GM21367 (cell line): ENCODE data around the gene PHAX.
"Not testable (repeated sequence)": the region's sequence is repeated elsewhere in the genome, so short reads cannot be mapped to it uniquely, and the experiment has no call there.

Experiments
- ATAC-seq: cut with Tn5 transposase; IDR thresholded peaks from one replicate; pipeline ENCODE4 v1.9.1; 2021; ENCODE audit not compliant: unreplicated experiment

The PHAX gene

DNA sequence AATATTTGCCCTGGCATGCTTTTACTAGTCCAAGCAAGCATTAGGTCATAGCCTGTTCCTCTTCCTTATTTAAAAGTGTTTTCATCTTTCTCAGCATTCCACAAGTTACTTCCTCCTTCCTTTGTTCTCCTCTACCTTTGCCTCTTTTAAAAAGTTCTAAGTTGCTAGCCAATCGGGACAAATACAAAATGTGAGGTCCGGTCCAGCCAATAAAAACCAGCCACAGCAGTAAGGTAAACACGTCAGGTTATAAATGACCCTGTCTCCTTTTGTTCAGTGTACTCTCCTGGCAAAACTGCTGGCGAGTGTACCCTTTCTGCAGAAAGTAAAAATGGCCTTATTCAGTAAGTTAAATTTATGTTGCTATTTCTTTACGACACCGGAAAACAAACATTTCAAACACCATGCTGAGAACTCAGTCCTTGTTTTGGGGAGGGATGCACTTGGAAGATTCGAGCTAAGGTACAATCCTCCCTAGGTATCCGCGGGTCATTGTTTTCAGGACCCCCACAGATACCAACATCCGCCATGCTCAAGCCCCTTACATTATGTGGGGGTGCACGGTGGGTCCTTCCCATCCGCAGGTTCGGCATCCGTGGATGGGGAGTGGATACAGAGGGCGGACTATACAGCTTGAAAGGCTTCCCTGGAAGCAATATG is 646 bp upstream of the PHAX start:
- ATAC-seq, result not testable (repeated sequence)

DNA sequence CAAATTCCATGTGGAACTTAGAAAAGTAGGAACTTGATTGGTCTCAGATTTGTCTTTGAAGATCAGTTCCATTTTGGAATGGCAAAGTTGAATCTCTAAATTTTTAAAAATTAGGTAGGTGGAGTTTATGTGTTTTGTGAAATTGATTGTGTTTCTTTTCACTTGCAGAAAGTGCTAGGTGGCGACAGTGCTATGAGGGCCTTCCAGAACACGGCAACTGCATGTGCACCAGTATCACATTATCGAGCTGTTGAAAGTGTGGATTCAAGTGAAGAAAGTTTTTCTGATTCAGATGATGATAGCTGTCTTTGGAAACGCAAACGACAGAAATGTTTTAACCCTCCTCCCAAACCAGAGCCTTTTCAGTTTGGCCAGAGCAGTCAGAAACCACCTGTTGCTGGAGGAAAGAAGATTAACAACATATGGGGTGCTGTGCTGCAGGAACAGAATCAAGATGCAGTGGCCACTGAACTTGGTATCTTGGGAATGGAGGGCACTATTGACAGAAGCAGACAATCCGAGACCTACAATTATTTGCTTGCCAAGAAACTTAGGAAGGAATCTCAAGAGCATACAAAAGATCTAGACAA is 2.8 kb downstream of the PHAX start:
- no peak for ATAC-seq

DNA sequence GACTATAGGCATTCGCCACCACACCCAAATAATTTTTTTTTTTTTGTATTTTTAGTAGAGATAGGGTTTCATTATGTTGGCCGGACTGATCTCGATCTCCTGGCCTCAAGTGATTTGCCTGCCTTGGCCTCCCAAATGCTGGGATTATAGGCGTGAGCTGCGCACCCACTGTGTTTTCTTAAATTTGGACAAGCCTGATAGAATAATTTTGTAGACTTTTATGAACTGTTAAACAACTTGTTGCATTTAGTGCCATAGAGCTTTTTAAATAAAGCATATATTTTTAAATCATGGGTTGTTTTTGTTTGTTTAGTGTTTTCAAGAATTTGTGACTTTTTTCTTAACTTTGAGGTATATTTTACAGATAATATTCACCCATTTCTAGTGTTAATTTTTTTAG is 4.8 kb downstream of the PHAX start:
- no peak for ATAC-seq

DNA sequence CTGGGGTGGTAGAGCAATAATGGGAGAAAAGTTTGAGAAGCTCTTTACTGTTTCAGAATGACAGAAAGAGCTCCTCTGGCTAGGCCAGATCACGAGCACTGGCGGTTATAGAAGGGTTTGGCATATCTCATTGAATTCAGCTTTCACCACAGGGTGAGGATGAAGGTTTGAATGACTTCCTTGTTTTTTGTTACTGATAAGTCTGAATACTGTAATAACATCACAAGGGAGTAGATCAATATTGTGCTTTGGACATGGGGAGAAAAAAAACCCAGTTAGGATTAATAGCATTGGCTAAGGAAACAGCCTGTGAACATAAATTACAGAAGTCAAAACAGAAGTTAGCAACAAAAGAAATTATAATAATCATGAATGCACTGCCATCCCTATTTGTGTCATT is 9.4 kb downstream of the PHAX start:
- ATAC-seq, result no peak

- ATAC-seq, result no peak
Measured at GRCh38 chr5:126610616-126611015, 9.9 kb downstream of the PHAX start.

DNA sequence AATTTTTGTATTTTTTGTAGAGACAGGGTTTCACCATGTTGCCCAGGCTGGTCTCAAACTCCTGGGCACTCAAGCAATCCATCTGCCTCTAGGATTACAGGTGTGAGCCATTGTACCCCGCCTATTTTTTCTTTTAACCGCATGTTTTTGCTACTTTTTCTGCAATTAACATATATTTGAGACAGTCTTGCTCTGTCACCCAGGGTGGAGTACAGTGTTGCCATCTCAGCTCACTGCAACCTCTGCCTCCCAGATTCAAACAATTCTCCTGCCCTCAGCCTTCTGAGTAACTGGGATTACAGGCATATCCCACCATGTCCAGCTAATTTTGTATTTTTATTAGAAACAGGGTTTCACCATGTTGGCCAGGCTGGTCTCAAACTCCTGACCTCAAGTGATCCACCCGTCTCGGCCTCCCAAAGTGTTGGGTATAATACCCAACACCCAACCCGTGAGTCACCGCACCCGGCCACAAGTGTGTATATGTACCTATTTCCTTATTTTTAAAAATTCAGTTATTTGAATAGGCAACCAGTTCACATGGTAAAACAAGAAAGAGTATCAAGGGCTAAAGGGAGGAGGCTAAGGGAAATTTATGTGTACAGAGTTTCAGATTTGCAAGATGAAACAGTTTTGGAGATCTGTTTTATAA is 13.3 kb downstream of the PHAX start:
- ATAC-seq, result no peak

DNA sequence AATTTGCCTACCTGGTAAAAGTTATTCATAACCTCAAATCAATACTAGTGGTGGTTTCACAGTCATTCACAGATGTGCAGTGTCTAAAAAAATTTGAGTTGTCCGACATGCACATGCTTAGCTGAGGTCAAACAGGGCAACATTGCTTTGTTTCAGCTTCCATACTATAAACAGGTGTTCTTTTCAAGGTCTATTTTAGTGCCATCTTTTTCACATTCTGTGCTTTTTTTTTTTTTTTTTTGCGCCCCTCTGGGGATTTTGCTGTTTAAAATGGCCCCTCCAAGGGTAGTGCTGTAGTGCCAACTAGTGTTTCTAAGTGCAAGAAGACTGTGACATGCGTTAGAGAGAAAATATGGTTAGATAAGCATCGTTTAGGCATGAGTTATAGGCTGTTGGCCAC is 14.5 kb downstream of the PHAX start:
- ATAC-seq, result peak; percentile 98

DNA sequence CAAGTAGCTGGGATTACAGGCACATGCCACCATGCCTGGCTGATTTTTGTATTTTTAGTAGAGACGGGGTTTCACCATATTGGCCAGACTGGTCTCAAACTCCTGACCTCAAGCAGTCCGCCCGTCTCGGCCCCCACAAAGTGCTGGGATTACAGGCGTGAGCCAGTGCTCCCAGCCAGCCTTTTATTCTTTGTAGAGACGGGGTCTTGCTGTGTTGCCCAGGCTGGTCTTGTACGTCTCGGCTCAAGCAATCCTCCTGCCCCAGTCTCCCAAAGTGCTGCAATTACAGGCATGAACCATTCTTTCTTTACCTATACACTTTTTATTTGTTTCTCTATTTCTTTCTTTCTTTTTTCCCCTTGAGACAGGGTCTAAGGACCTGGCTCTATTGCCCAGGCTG is 16.9 kb downstream of the PHAX start:
- ATAC-seq, result not testable (repeated sequence)

- ATAC-seq, result no peak
Measured at GRCh38 chr5:126619781-126620180, 19.0 kb downstream of the PHAX start.

GRCh38 chr5:126624534-126624933 is 23.8 kb downstream of the PHAX start:
- ATAC-seq, result no peak

- no peak for ATAC-seq
Measured at GRCh38 chr5:126628102-126628501, 27.4 kb downstream of the PHAX start.

DNA sequence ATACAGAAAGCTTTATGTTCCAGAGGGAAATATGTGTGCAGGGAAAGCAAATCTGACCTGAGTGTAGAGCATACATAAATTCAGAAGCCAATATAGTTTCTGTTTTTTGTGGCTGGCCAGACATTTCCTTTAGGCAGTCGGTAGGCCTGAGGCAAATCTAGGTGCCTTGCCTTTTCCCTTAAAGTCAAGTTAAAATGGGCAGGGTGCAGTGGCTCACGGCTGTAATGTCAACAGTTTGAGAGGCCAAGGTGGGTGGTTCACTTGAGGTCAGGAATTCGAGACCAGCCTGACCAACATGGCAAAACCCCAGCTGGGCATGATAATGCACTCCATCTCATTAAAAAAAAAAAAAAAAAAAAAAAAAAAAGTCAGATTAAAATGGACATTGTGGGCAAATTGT is 31.2 kb downstream of the PHAX start:
- ATAC-seq, result no peak

DNA sequence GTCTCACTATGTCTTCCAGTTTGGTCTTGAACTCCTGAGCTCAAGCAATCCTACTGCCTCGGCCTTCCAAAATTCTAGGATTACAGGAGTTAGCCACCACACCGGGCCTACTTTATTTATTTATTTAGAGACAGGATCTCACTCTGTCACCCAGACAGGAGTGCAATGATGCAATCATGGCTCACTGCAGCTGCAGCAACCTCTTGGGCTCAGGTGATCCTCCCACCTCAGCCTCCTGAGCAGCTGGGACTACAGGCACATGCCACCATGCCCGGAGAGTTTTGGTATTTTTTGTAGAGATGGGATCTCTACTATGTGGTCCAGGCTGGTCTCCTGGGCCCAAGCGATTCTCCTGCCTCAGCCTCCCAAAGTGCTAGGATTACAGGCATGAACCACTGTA is 32.8 kb downstream of the PHAX start:
- no peak for ATAC-seq

- no peak for ATAC-seq
Measured at GRCh38 chr5:126635585-126635984, 34.8 kb downstream of the PHAX start.

DNA sequence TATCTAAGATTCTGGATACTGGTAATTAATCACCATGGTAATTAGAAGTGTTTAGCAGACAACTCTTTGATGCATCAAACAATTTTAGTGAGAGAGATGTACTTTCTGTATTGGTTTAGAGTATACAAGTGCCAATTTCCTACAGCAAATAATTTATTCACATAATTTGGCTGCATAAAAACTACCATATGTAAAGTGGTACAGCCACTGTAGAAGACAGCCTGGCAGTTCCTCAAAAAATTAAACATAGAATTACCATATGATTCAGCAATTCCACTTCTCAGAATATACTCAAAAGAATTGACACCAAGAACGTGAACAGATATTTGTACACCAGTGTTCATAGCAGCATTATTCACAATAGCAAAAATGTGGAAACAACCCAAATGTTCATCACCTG is 36.2 kb downstream of the PHAX start:
- no peak for ATAC-seq

GRCh38 chr5:126640866-126641265 is 40.1 kb downstream of the PHAX start:
- no peak for ATAC-seq

DNA sequence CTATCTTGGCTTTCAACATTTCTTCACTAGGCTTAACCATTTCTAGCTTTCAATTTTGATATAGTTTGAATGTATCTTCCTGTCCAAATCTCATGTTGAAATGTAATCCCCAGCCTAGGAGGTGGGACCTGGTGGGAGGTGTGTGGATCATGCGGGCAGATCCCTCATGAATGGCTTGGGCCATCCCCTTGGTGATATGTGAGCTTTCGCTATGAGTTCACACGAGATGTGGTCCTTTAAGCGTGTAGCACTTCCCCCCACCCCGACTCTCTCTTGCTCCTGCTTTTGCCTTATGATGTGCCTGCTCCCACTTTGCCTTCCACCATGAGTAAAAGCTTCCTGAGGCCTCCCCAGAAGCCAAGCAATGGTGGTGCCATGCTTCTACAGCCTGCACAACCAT is 40.6 kb downstream of the PHAX start:
- no peak for ATAC-seq

DNA sequence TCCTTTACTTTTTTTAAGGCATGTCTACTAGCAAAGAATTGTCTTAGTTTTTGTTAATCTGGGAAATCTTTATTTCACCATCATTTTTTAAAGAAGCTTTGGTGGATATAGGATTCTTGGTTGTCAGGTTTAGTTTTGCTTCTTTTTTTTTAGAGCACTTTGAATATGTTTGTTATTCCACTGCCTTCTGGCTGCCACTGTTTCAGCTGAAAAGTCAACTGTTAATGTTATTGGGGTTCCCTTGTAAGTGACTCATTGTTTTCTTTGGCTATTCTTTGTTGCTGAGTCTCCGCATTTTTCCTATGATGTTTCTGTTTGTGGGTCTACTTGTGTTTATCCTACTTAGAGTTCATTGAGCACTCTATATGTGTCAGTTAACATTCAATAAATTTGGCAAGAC is 44.4 kb downstream of the PHAX start:
- ATAC-seq, result no peak

- no peak for ATAC-seq
Measured at GRCh38 chr5:126647071-126647470, 46.3 kb downstream of the PHAX start.

GRCh38 chr5:126648471-126648870 is 47.7 kb downstream of the PHAX start:
- ATAC-seq, result no peak

- not testable (repeated sequence) for ATAC-seq
Measured at GRCh38 chr5:126649057-126649456, 48.3 kb downstream of the PHAX start.

- ATAC-seq, result not testable (repeated sequence)
Measured at GRCh38 chr5:126649709-126650108, 49.0 kb downstream of the PHAX start.

DNA sequence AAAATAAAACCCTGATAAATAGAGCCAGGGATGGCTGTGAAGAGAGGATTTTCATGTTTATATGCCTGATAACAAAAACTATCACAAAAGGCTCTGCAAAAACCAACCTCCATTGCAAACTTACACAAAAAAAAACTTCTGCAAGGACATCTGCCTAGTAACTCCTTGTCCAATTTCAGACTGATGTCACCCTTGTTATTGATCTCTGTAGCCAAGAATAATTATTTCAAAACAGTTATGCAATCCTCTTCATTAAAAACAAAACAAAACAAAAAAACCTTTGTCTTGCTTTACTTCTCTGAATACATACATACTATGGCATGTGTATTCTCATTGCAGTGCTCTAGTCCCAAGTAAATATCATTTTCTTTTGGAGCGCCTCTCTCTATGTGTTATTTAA is 49.7 kb downstream of the PHAX start:
- no peak for ATAC-seq
